Hepatocyte (in vitro differentiated cells): ENCODE results near the gene NINJ2.

Experiments used
- CTCF ChIP-seq: fragments of 200-600 bp; sonication (generic); IDR thresholded peaks from 2 replicates; pipeline ENCODE4 v1.5.1; 2016; ENCODE audit warnings: antibody characterized with exemption, mild to moderate bottlenecking; ENCODE audit not compliant: poor library complexity
- EZH2 ChIP-seq: fragments of 200-600 bp; sonication (generic); IDR thresholded peaks from 2 replicates; pipeline ENCODE4 v1.6.1; 2016; ENCODE audit warnings: antibody characterized with exemption, mild to moderate bottlenecking, borderline replicate concordance

GRCh38 chr12:588024-588322 is 75.3 kb downstream of the NINJ2 start:
- TF ChIP-seq CTCF (no peak), EZH2 (no peak)
